Stimulated activated naive B cell treated with anti-CD40 and anti-IgM and Interleukin-4, amounts not matched to agents 10 μg/mL and 1 μg/mL and 100 μg/mL, for 72 hours (primary cell): ENCODE data around the gene PPP1R13L.
A peak's percentile ranks its signal among the peaks of the same experiment; 100 is the strongest.
"Not testable (repeated sequence)": the region's sequence is repeated elsewhere in the genome, so short reads cannot be mapped to it uniquely, and the experiment has no call there.

Source experiments
- ATAC-seq, 2 donors: fragments of 150-1000 bp; cut with Tn5 transposase; replicated peaks; 2 replicates each; pipeline ENCODE4 v1.10.0; 2021; ENCODE audit warnings: moderate library complexity in 1 of 2
- DNase-seq: peaks from one replicate; pipeline ENCODE4 v3.0.0; 2021
- H3K27ac Mint-ChIP-seq: one replicate; pipeline ENCODE4 v1.8.0; 2022; ENCODE audit warnings: mild to moderate bottlenecking, mixed read lengths
- H3K27me3 Mint-ChIP-seq, 2 donors: one replicate each; pipeline ENCODE4 v1.8.0; 2022; ENCODE audit warnings: mixed read lengths in 2 of 2
- H3K36me3 Mint-ChIP-seq, 2 donors: one replicate each; pipeline ENCODE4 v1.8.0; 2022; ENCODE audit warnings: mixed read lengths in 2 of 2, mild to moderate bottlenecking in 1 of 2
- H3K4me1 Mint-ChIP-seq, 2 donors: one replicate each; pipeline ENCODE4 v1.8.0; 2022; ENCODE audit warnings: mixed read lengths in 2 of 2, mild to moderate bottlenecking in 1 of 2
- H3K4me3 Mint-ChIP-seq, 2 donors: one replicate each; pipeline ENCODE4 v1.8.0; 2022; ENCODE audit warnings: mild to moderate bottlenecking in 2 of 2, mixed read lengths in 2 of 2, moderate library complexity in 1 of 2
- H3K9me3 Mint-ChIP-seq, 2 donors: one replicate each; pipeline ENCODE4 v1.8.0; 2022; ENCODE audit warnings: mixed read lengths in 2 of 2, mild to moderate bottlenecking in 1 of 2

The PPP1R13L gene

DNA sequence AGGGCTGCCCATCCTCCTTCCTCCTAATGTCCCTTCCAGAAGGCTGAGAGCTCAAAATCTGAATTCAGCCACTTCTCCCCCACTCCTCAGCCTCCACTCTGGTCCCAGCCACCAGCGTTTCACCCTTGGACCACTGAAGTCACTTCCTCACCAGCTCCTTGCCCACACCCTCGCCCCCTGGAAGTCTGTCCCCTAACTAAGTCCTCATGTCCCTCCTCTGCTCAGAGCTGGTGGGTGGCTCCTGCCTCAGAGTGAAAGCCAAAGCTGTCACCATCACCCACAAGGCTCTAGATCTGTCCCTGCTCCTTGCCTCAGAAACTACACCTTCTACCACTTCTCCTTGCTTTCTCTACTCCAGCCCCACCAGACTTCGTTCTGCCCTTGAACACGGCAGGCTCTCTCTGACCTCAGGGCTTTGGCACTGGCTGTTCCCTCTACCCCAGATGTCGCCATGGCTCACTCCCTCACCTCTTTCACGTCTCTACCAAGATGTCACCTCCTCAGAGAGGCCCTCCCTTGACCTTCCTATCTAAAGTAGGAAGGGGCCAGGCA, 17.2 kb upstream of the PPP1R13L start:
- peaks cover 50 to 75% of the 10 kb centered on the region in 2 donors for H3K4me1 Mint-ChIP-seq
- H3K4me3 Mint-ChIP-seq: peak overlapping the region; percentile 0 to 27
- H3K27ac Mint-ChIP-seq: no peak overlapping the region
- H3K9me3 Mint-ChIP-seq: no peaks in the 10 kb centered on the region
- H3K27me3 Mint-ChIP-seq: peaks cover 0 to 3% of the 10 kb centered on the region in 2 donors
- H3K36me3 Mint-ChIP-seq: peaks cover 33 to 38% of the 10 kb centered on the region in 2 donors
- ATAC-seq: no peak
- DNase-seq: no peak

DNA sequence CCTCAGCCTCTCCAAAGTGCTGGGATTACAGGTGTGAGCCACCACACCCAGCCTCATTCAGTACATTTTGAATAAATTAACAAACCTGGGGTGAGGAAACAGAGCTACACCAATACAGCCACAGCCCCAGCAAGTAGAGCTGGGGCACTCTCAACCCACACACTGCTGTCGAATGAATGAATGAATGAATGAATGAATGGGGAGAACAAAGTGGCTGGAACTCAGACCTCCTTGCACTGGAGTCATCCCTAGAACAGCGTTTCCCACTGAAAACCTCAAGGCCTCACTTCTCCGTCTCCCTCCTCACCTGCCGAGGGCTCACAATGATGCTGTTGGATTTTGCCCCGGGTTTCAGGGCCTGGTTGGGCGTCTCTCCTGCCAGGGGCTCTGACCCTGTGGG, 16.0 kb upstream of the PPP1R13L start:
- DNase-seq (no peak), ATAC-seq (no peak)
- Mint-ChIP-seq H3K4me1 (peaks cover 50 to 73% of the 10 kb centered on the region in 2 donors), H3K9me3 (no peaks in the 10 kb centered on the region), H3K36me3 (peaks cover 39 to 48% of the 10 kb centered on the region in 2 donors), H3K4me3 (peak overlapping the region; percentile 5 to 40), H3K27ac (peak overlapping the region; percentile 65), H3K27me3 (no peaks in the 10 kb centered on the region)

DNA sequence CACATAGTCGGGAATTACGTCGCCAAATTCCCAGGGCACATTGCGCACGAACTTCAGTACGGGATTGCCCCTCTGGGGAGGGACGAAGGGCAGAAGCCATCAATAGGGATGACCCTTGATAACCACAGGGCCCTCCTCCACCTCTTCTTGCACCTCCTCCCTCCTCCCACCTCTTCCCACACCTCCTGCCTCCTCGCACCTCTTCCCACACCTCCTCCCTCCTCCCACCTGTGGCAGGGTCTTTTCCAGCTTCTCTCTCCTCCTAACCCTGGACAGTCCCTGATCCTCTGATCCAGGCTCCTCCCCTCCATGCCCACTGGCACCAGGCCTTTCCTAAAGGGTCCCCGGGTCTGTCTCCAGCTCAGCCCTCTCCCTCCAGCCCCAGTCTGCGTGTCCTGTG, 15.5 kb upstream of the PPP1R13L start:
- no peak for DNase-seq
- Mint-ChIP-seq H3K27ac (peak overlapping the region; percentile 65), H3K36me3 (peaks cover 42 to 52% of the 10 kb centered on the region in 2 donors), H3K4me3 (peak overlapping the region; percentile 27 to 40), H3K27me3 (no peaks in the 10 kb centered on the region), H3K4me1 (peaks cover 49 to 73% of the 10 kb centered on the region in 2 donors), H3K9me3 (no peaks in the 10 kb centered on the region)
- no peak for ATAC-seq

DNA sequence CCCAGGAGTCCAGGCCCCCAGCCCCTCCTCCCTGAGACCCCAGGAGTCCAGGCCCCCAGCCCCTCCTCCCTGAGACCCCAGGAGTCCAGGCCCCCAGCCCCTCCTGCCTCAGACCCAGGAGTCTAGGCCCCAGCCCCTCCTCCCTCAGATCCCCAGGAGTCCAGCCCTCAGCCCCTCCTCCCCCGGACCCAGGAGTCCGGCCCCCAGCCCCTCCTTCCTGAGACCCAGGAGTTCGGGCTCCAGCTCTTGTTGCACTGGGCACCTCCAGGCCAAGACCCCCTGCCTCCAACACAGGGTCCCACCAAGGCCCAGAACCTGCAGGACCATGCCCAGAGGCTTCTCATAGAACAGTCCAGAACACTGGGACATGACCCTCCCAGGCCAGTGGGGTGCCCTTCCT, 15.0 kb upstream of the PPP1R13L start:
- Mint-ChIP-seq H3K4me1 (peaks cover 49 to 73% of the 10 kb centered on the region in 2 donors), H3K27me3 (no peaks in the 10 kb centered on the region), H3K9me3 (no peaks in the 10 kb centered on the region), H3K27ac (peak overlapping the region; percentile 34), H3K36me3 (peaks cover 42 to 52% of the 10 kb centered on the region in 2 donors), H3K4me3 (peak overlapping the region; percentile 10 to 41)
- ATAC-seq (no peak), DNase-seq (no peak)

DNA sequence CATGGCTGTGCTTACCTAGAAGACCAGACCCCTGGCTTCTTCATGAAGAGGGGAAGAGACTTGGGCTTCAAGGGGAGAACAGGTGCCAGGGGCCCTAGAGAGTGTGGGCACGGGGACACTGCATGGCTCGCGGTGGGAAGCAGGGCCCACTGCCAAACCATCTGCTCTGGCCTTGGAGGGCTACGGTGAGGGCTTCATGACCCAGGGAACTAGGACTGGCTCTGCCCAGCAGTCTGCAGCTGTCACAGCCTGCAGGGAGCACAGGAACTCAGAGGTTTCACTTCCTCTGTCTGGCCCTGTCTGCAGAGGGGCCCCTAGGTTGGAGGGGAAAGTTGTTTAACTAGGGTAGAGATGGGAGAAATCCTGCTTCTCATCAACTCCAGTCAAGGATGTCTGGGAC, 14.5 kb upstream of the PPP1R13L start:
- H3K27me3 Mint-ChIP-seq: no peaks in the 10 kb centered on the region
- H3K36me3 Mint-ChIP-seq: peaks cover 47 to 56% of the 10 kb centered on the region in 2 donors
- H3K4me1 Mint-ChIP-seq: peaks cover 49 to 70% of the 10 kb centered on the region in 2 donors
- peak overlapping the region; percentile 34 for H3K27ac Mint-ChIP-seq
- peak overlapping the region; percentile 39 to 41 for H3K4me3 Mint-ChIP-seq
- ATAC-seq (peak; percentile 81 to 83), DNase-seq (peak; percentile 61)
- H3K9me3 Mint-ChIP-seq: no peaks in the 10 kb centered on the region

DNA sequence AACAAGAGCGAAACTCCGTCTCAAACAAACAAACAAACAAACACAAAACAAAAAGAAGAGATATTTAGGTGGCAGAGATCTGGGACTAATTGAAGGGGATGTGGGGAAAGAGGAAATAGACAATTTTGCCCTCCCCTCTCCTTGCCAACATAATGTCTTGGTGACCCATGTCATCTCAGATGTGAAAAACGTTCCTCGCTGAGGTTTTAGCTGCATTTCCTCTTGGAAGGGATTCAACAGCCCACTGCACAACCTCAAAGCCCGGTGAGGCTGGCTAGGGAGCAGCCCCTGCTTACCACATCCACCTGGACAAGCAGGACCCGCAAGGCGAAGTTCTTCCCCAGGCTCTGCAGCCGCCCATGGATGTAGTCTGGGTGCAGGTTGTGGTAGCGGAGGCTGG, 13.9 kb upstream of the PPP1R13L start:
- H3K4me3 Mint-ChIP-seq: peak overlapping the region in 1 of 2 donors; percentile 41
- peaks cover 46 to 64% of the 10 kb centered on the region in 2 donors for H3K4me1 Mint-ChIP-seq
- peak overlapping the region; percentile 34 for H3K27ac Mint-ChIP-seq
- ATAC-seq: no peak
- H3K36me3 Mint-ChIP-seq: peaks cover 53 to 62% of the 10 kb centered on the region in 2 donors
- H3K27me3 Mint-ChIP-seq: no peaks in the 10 kb centered on the region
- DNase-seq: no peak
- no peaks in the 10 kb centered on the region for H3K9me3 Mint-ChIP-seq

DNA sequence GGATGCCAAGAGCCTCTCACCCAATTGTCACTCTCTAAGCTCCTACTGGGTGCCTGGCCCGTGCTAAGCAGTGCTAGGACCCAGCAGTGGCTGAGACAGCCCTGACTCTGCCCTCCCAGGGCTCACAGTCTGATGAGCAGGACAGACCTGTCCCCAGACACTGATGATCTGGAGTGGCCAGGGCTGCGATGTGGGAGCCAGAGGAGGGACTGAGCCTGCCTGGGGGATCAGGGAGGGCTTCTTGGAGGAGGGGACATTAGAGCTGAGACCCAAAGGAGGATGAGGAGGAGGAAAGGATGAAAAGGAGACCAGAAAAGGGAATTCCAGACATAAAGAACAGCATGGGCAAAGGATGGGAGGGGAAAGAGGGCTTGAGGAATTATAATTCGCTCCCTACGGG, 12.3 kb upstream of the PPP1R13L start:
- H3K4me1 Mint-ChIP-seq: peaks cover 34 to 48% of the 10 kb centered on the region in 2 donors
- no peak overlapping the region for H3K27ac Mint-ChIP-seq
- no peak for DNase-seq
- no peak for ATAC-seq
- H3K9me3 Mint-ChIP-seq: no peaks in the 10 kb centered on the region
- no peak overlapping the region for H3K4me3 Mint-ChIP-seq
- no peaks in the 10 kb centered on the region for H3K27me3 Mint-ChIP-seq
- peaks cover 49 to 64% of the 10 kb centered on the region in 2 donors for H3K36me3 Mint-ChIP-seq

DNA sequence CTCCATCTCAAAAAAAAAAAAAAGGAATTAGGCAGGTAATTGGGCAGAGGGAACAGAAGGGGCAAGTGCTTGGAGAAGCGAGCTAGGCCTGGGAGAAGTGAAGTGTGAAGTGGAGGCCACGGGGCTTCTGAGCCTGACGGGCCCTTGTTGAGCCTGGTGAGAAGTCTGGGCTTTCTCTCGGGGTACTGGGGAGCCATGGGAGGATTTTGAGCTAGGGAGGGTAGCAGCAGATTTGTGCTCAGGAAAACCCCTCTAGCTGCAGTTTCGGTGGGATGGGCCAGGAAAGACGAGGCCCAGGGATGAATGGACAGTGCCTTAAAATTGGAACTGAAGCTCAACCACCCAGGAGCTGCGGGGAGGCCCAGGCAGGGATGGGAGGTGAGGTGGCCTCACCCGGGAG, 9.6 kb upstream of the PPP1R13L start:
- no peaks in the 10 kb centered on the region for H3K27me3 Mint-ChIP-seq
- peaks cover 41 to 58% of the 10 kb centered on the region in 2 donors for H3K36me3 Mint-ChIP-seq
- no peaks in the 10 kb centered on the region for H3K9me3 Mint-ChIP-seq
- DNase-seq (no peak), ATAC-seq (no peak)
- H3K27ac Mint-ChIP-seq: no peak overlapping the region
- H3K4me1 Mint-ChIP-seq: peaks cover 18 to 25% of the 10 kb centered on the region in 2 donors
- no peak overlapping the region for H3K4me3 Mint-ChIP-seq

DNA sequence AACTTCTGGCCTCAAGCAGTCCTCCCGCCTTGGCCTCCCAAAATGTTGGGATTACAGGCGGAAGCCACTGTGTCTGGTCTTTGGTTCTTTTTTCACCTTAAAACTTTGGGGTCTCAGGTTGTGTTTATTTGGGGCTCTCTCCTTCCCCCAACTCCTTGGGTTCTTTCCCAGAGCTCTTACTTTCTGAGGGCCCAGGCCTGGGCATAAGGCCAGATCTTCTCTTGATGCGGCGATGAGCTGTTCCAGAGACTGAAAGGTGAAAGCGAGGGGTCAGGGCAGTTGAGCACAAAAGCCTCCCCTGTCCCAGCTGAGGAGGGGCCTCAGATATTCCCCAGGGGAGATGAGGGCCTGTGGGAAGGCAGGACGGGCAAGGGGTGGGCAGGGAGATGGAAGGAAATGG, 8.6 kb upstream of the PPP1R13L start:
- no peak for DNase-seq
- Mint-ChIP-seq H3K27ac (peak overlapping the region; percentile 75), H3K36me3 (peaks cover 47 to 59% of the 10 kb centered on the region in 2 donors)

DNA sequence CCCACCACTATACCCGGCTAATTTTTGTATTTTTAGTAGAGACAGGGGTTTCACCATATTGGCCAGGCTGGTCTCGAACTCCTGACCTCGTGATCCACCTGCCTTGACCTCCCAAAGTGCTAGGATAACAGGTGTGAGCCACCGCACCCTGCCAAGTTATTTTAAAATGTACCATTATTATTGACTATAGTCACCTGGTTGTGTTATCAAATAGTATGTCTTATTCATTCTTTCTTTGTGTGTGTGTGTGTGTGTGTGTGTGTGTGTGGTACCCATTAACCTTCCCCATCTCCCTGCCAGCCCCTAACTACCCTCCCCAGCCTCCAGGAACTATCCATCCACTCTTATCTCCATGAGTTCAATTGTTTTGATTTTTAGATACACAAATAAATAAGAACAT, 5.5 kb upstream of the PPP1R13L start:
- H3K4me3 Mint-ChIP-seq, H3K27ac Mint-ChIP-seq, DNase-seq, H3K9me3 Mint-ChIP-seq, ATAC-seq, H3K27me3 Mint-ChIP-seq: not testable (repeated sequence)
- H3K4me1 Mint-ChIP-seq: peaks cover 25 to 36% of the 10 kb centered on the region in 2 donors
- peaks cover 32 to 44% of the 10 kb centered on the region in 2 donors for H3K36me3 Mint-ChIP-seq

More for the DNA sequence above, 8.6 kb upstream of the PPP1R13L start:
- Mint-ChIP-seq H3K4me3 (no peak overlapping the region), H3K4me1 (peaks cover 18 to 25% of the 10 kb centered on the region in 2 donors), H3K27me3 (no peaks in the 10 kb centered on the region), H3K9me3 (no peaks in the 10 kb centered on the region)
- no peak for ATAC-seq

DNA sequence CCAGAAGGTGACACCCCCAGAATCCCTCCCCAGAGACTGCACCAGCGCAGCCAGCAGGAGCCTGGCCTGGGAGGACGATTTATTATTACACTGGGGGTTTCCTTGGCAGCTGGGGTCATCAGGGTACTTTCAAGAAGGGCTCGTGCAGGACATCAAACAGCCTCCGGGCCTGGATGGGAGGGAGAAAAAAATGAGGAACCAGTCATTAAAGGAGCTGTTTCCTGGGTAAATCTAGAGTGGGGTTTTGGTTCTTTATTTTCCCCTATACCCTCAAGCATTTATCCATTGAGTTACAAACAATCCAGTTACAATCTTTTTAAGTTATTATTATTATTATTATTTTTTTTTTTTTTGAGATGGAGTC, 4.7 kb upstream of the PPP1R13L start:
- Mint-ChIP-seq H3K27ac (no peak overlapping the region), H3K27me3 (peaks cover 8% of the 10 kb centered on the region in 2 donors), H3K36me3 (peaks cover 28 to 41% of the 10 kb centered on the region in 2 donors), H3K4me3 (no peak overlapping the region), H3K9me3 (no peaks in the 10 kb centered on the region), H3K4me1 (peaks cover 31 to 44% of the 10 kb centered on the region in 2 donors)
- DNase-seq (no peak), ATAC-seq (no peak)

DNA sequence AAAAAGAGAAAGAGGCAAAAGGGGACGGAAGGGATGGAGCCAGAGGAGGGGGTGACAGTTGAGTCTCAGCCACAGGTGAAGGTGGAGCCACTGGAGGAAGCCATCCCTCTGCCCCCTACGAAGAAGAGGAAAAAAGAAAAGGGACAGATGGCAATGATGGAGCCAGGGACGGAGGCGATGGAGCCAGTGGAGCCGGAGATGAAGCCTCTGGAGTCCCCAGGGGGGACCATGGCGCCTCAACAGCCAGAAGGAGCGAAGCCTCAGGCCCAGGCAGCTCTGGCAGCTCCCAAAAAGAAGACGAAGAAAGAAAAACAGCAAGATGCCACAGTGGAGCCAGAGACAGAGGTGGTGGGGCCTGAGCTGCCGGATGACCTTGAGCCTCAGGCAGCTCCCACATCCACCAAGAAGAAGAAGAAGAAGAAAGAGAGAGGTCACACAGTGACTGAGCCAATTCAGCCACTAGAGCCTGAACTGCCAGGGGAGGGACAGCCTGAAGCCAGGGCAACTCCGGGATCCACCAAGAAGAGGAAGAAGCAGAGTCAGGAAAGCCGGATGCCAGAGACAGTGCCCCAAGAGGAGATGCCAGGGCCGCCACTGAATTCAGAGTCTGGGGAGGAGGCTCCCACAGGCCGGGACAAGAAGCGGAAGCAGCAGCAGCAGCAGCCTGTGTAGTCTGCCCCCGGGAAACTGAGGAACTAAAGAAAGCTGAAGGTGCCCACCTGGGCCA, 4.1 kb upstream of the PPP1R13L start:
- peaks cover 23 to 36% of the 10 kb centered on the region in 2 donors for H3K36me3 Mint-ChIP-seq
- peak overlapping the region; percentile 82 for H3K27ac Mint-ChIP-seq
- ATAC-seq (no peak), DNase-seq (no peak)
- H3K4me3 Mint-ChIP-seq: peak overlapping the region in 1 of 2 donors; percentile 10
- peaks cover 14% of the 10 kb centered on the region in 2 donors for H3K27me3 Mint-ChIP-seq
- no peaks in the 10 kb centered on the region for H3K9me3 Mint-ChIP-seq
- H3K4me1 Mint-ChIP-seq: peaks cover 35 to 49% of the 10 kb centered on the region in 2 donors

DNA sequence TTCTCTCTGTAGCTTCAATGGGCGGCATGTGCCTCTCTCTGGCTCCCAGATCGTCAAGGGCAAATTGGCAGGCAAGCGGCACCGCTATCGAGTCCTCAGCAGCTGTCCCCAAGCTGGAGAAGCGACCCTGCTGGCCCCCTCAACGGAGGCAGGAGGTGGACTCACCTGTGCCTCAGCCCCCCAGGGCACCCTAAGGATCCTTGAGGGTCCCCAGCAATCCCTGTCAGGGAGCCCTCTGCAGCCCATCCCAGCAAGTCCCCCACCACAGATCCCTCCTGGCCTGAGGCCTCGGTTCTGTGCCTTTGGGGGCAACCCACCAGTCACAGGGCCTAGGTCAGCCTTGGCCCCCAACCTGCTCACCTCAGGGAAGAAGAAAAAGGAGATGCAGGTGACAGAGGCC, 3.3 kb upstream of the PPP1R13L start:
- H3K4me3 Mint-ChIP-seq: peak overlapping the region; percentile 20 to 67
- peak overlapping the region; percentile 82 for H3K27ac Mint-ChIP-seq
- H3K9me3 Mint-ChIP-seq: no peaks in the 10 kb centered on the region
- peaks cover 16 to 27% of the 10 kb centered on the region in 2 donors for H3K36me3 Mint-ChIP-seq
- ATAC-seq (no peak), DNase-seq (no peak)
- H3K27me3 Mint-ChIP-seq: peaks cover 22% of the 10 kb centered on the region in 2 donors
- peaks cover 38 to 54% of the 10 kb centered on the region in 2 donors for H3K4me1 Mint-ChIP-seq

DNA sequence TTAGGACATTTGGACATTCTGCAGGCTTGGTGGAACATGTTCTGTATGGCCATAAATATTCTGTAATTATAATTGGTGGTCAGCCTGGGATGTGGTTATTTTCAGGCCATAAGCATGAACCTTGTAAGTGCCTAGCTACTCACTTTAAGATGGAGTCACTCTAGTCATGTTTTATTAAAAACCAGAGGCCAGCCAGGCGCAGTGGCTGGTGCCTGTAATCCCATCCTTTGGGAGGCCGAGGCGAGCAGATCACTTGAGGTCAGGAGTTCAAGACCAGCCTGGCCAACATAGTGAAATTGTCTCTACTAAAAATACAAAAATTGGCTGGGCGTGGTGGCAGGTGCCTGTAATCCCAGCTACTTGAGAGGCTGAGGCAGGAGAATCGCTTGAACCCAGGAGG, 2.7 kb upstream of the PPP1R13L start:
- peaks cover 14 to 24% of the 10 kb centered on the region in 2 donors for H3K36me3 Mint-ChIP-seq
- DNase-seq, ATAC-seq, H3K27ac Mint-ChIP-seq, H3K9me3 Mint-ChIP-seq: not testable (repeated sequence)
- peak overlapping the region in 1 of 2 donors; percentile 9 for H3K4me3 Mint-ChIP-seq
- H3K4me1 Mint-ChIP-seq: peaks cover 38 to 58% of the 10 kb centered on the region in 2 donors
- peaks cover 22 to 27% of the 10 kb centered on the region in 2 donors for H3K27me3 Mint-ChIP-seq

DNA sequence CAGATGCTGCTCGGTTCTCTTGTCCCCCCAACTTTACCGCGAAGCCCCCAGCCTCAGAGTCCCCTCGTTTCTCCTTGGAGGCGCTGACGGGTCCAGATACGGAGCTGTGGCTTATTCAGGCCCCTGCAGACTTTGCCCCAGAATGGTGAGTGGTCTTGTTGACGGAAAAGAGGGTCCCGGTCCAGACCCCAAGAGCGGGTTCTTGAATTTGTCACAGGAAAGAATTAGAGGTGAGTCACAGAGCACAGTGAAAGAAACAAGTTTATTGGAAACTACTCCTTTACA, 2.2 kb upstream of the PPP1R13L start:
- no peak for ATAC-seq
- H3K9me3 Mint-ChIP-seq: no peaks in the 10 kb centered on the region

More for the DNA sequence above, 2.2 kb upstream of the PPP1R13L start:
- H3K4me1 Mint-ChIP-seq: peaks cover 40 to 63% of the 10 kb centered on the region in 2 donors
- peaks cover 22 to 27% of the 10 kb centered on the region in 2 donors for H3K27me3 Mint-ChIP-seq
- H3K4me3 Mint-ChIP-seq: peak overlapping the region; percentile 90
- peak overlapping the region; percentile 81 for H3K27ac Mint-ChIP-seq
- DNase-seq: no peak
- peaks cover 14 to 24% of the 10 kb centered on the region in 2 donors for H3K36me3 Mint-ChIP-seq
